Fibroblast of skin of left quadriceps (primary cell): Measurements from ENCODE around the gene DMBX1.

Experiments
- DNase-seq, 2 experiments: peaks; one replicate each; pipeline ENCODE4 v3.0.0-alpha.2; 2013; ENCODE audit warnings: low read depth in 2 of 2

DMBX1 gene

DNA sequence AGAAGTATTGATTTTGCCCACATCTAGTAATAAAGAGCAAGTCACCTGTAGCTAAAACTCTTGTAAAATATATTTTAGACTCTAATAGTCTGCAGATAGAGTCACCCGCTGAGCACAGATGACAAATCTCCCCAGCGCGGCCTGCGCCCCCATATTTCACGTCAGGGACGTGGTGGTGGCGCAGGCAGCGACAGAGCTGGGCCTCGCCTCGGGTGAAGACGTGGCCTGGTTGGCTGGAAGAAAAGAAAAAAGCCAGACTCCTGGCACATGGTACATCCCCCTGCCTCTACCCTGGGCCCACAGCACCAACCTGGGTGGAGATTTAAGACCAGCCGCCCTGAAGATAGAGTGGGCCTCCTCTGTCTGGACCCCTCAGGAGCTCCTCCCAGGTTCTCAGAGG, 6.0 kb upstream of the DMBX1 start:
- no peak for DNase-seq

DNA sequence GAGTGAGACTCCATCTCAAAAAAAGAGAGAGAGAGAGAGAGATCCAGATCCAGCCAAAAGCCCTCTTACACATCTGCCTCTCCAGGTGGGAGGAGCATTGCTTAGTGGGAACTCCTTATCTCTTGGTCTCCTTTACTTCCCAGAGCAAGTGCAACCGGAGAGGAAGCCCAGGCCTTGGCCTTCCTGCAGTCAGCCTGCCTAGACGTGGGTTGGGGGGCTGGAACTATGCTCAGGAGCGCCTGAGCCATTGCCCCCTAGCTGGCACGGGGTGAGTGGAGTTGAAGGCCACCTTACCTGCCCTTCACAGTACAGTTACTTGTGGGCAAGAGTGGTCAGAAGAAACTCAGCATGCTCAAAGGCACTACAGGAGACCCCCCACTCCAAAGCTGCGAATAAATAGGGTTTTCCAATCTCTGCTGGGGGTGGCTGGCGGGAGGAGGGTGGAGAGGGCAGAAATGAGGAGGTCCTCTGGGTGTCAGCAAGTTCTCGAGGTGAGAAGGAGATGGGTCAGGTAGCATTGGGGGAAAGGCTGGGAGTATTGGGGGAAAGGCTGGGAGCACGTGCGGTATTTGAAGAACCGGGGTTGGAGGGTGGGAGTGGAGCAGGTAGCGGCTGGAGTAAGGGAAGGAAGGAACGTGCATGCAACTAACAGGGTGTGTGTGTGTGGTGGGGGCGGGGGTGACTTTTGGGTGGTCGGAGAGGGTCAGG, 4.7 kb upstream of the DMBX1 start:
- no peak for DNase-seq

DNA sequence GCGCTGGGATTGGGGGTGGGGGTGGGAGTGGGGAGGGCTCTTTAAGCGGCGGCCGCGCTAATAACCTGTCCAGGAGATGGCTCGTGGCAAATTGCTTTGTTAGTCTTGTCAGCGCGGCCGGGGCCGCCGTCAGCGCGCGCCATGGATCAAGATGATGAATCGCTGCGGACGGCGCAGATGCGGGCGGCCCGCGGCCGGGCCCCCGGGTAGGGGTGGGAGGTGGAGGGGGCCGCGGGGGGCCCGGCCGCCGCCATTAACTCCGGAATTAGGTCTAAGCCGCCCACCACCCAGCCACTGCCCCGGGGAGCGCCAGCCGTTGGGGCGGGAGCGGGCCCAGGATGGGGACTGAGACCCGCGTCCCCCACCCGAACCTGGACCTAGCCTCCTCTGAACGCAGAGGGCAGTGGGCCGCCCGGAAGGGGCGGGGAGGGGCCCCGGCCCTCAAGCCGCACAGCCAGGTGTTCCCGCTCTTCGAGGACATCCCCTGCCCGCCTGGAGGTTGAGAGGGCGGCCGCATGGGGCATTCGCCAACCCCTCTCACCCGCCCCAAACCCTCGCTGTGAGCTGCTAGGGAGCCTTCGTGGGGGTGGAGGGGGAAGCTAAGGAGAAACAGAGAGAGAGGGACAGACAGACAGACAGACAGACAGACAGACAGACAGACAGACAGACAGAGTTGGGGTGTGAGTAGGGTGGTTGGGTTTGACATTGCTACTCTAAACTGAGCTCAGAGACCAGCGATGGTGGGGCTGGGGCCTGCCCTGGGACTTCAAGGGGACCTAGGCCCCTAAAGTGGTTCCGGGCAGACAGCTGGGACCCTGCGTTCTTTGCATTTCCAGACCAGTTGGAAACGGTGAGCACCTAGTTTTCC, 3.8 kb upstream of the DMBX1 start:
- DNase-seq: no peak

DNA sequence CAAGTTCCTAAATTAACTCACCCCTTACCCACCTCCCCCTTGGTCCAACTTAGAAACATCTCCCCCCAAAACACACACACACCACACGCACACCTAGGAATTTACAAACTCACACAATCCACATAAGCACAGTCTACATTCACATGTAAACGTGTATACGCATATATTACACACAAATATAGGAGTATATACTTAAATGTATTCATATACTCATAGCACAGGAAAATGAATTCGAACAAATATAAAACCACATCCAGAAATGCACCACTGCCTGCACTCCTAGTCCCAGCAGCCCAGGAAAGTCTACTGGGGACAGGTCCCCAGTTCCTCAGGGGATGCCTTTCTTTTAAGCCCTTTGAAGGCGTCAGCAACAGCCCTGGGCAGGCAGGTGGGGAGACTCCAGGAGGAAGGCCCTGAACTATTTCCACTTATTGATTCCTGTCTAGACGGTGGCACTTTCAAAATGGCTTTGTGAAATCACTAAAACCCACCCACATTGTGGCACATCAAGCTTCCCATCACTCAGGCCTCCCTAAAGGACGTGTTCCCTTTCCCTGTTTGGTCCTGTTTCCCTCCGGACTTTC, 3.1 kb upstream of the DMBX1 start:
- DNase-seq: no peak

DNA sequence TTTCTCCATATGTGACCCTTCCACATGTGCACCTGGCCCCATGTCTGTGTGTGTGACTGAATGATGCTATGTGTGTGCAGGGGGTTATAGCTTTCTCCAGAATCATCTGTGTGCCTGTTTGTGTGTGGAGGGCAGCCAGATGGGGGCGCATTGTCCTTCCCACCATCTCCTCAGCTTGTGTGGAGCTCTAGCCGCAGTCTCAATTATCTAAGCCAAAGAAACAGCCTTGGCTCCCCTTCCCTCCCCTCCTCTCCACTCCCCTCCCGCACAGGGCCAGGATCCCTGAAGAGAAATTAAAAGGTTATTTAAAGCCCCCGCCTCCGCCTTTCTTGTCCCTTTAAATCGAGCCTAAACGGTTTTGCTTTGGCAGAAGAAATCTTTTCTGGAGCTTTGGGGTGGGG, 1.8 kb upstream of the DMBX1 start:
- DNase-seq: no peak

DNA sequence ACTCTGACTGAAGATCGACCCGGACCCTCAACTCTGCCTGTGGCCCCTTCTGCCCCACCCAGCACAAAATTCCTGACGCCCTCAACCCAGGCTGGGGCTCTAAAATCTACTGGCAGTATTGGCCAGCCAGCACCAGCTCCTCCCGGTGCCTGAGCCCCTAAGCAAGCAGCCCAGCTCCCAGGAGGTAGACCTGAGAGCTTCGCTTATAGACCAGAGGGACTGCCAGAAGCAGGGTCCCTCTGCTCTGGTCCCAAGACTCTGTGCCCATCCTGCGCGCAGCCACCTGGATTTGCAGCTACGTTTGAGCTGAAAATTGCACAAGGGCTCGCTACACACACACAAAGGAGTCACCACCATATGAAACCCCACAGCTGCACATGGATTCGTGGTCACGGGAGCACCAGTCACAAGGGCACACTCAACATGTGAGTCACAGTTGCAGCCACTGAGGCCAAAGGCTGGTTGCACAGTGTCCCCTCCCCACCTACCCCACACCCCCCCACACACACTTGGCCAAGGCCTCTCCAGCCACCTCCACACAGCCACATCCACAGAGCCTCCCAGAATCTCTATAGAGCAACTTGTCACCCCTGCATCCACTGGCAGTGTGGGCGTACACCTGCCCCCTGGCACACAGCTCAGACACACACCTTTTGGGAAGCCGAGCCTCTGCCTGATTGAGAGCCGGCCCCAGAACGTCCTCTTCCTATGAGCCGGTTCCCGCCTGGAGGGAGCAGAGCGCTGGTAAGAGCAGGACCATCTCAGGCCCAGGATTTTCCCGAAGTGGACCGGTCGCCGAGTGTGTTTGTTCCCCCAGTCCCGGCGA, 1.1 kb upstream of the DMBX1 start:
- no peak for DNase-seq

GRCh38 chr1:46489169-46489637, 433 bp upstream of the DMBX1 start:
- no peak for DNase-seq

GRCh38 chr1:46490406-46490655, 695 bp downstream of the DMBX1 start:
- no peak for DNase-seq

DNA sequence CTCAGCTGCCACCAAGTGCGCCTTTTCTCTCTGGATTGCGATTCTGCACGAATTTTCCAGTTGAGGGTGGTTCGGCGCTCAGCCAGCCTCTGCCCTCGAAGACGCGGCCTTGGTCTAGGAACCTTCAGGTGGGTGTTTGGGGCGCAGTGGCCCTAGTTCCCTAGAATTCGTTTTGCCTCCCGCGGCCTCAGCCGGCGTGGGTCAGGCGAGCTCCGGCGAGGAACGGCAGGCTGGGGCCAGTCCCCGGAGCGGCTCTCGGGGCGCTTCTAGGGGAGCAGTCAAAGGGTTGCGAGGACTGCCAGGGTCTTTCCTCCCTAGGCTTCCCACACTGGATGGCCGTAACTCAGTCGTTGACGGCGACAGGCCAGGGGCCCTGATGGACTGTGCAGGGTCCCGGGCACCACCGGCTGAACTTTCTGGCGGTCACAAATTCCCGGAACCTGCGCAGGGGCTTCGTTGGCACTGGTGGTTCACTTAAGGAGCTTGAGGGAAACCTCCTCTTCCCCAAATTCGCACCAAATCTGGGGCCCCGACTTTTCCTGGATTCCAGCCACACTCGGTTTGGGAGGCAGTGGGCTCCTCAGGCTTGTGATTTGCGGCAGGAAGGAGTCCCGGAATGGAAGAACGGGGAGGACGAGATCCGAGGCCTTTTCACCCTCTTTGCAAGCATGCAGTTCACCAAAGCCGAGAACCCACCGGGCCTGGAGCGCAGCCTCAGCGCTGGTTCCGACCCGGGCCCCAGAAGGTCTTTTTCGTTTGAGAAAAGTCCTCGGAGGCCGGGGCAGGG, 1.2 kb downstream of the DMBX1 start:
- no peak for DNase-seq

GRCh38 chr1:46491443-46492268, 2.0 kb downstream of the DMBX1 start:
- DNase-seq: no peak

DNA sequence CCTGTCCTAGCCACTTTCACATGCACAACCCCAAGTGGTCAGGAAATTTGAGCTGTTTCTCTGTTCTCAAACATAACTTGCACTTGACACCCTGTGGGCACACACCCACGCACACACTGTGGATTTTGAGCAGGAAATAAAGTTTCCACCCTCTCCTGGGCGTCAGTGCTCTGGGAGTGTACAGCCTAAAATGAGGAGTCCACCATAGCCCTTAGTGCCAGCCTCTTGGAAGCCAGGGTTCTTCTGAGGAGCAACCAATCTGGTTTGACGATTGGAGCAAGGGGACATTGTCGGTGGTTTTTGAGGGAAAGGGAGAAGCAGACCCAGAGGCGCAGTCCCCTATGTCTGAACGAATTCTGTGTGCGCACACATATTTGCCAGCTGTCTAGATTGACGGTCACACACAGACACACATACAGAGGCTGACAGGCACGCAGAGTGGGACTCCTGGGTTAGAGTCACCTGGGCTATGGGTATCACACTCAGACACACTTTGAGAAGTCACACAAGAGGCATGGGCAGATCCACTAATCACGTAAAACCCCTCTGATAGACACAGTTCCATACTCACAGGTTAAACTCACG, 2.7 kb downstream of the DMBX1 start:
- no peak for DNase-seq

GRCh38 chr1:46492871-46493270, 3.2 kb downstream of the DMBX1 start:
- no peak for DNase-seq

GRCh38 chr1:46493316-46494032, 3.8 kb downstream of the DMBX1 start:
- no peak for DNase-seq

GRCh38 chr1:46494910-46495309, 5.3 kb downstream of the DMBX1 start:
- no peak for DNase-seq

DNA sequence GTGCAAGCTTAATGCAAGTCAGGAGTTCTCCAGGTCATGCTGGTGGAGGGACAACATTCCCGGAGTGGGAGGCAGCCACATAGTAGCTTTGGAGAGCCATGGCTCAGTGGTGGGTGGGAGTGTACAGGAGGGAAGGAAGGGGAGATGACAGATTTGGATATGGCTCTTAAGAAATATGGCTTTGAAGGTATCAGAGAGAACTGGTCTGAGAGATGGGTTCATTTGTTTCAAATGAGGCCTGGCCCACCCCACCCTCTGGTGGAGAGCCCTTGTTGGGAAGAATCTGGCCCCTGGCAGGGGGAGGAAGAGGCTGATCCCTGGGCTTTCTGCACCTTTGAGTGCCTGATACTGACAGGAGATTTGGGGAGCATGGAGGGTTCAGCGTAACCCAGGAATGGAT, 6.1 kb downstream of the DMBX1 start:
- no peak for DNase-seq

GRCh38 chr1:46496505-46496904, 6.9 kb downstream of the DMBX1 start:
- no peak for DNase-seq

DNA sequence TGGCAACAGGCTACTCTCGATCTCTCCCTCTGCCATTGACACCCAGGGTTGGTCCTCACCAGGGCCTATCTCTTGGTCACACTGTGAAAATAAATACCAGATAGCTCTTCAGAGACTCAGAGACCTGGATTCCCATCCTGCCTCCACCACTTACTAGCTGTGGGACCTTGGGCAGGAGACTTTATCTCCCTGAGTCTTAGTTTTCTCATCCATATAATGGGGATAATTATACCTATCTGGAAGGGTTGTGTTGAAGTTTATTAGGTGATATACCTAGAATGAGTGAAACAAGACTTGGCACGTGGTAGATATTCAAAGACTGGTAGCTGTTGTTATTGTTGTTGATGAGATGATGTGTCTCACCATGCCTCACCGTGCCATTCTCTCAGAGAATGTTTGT, 7.4 kb downstream of the DMBX1 start:
- DNase-seq: no peak

DNA sequence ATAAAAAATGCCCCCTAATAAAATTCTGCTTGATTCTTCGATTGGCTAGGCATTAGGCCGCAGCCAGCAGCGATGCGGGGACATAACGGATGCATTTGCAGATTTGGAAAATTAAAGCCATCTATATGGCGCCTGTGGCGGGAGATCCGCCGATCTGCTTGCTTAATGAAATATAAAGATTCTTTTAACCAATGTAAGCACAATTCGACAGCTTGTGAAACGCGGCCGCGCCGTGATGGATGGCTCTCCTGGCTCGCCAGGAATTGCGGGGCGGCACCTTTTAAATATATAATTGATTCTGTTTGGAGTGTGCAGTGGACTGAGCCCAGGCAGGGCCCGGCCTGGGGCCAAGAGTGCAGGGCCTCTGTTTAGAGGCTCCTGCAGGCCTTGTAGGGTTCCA, 8.0 kb downstream of the DMBX1 start:
- DNase-seq: no peak

DNA sequence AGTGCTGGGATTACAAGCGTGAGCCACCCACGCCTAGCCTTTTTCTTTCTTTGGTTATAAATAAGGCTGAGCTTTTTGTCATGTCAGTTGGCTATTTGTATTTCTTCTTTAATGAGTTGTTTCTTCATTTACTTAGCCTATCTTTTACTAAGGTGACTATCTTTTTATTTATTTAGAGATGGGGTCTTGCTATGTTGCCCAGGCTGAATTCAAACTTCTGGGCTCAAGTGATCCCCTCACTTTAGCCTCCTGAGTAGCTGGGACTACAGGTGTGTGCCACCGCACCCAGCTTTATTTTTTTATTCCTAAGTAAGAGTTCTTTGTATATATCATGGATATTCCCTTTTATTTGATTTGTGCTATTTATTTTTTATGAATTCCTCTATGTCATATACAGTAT, 11.9 kb downstream of the DMBX1 start:
- DNase-seq: no peak

DNA sequence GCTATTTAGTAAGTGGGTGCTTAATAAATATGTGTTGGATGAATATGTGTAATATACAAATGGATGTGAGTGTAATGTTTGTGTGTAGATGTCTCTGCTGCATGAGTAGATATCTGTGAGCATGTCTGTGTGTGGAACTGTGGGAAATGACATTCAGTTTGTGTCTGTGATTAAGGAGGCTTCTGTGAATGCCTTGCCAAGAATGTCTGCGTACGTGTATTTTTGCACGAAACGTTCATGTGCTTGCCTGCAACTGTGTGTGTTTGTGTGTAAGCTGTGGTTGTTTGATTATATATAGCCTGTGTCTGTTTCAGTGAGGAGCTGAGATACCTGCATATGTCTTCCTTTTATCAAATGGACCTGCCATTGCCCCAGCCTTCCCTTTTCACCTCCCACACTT, 13.8 kb downstream of the DMBX1 start:
- no peak for DNase-seq
